Measurements from ENCODE around the gene SCN1B. TPM values are rescaled to one million over a fixed set of nuclear protein-coding genes. Genes with fewer than 3 reads are reported as not detected.

The SCN1B gene
- total and polyA plus RNA-seq, 2 of the 13 experiments (the other 11 are each of a cell fraction or from before 2014, with no cell fraction given), result 2.7 to 20.1 TPM

DNA sequence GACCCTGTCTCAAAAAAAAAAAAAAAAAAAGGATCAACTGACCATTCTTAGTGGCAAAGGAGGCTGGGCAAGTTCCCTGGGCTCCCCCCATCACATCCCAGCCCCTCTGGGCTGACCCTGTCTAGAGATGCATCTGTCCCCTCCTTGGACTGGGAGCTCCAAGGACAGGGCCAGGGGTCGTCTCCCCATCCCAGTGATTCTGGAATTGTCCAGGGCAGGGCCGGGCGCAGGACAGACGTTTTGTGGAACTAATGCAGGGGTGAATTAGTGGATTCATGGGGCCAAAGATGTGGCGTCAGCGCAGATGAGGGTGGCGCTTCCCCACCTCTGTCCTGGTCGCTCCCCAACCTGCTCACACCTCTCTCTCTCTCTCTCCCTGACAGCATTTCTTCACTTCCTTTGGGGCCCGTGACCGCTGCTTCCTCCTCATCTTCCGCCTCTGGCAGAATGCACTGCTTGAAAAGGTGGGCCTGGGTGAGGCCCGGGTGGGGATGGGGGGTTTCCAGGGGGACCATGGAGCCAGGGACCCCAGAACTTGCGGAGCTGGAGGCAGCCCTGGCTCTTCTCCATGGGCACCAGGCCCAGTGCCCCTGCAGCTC, 19.1 kb upstream of the SCN1B start:
- H3K27me3 ChIP-seq (ENCODE audit: control insufficient read depth in 1 of 2, insufficient read depth in 2 of 2, low read length in 2 of 2), result no peaks in the 10 kb centered on the region
- H4K20me1 ChIP-seq (ENCODE audit: insufficient read depth, low read length), result peaks cover 19% of the 10 kb centered on the region; the same call in 1 of the 2 replicates
- POLR2A ChIA-PET, result no interaction called here
- DNase-seq (ENCODE audit: low spot score), result no peak
- H3K4me1 ChIP-seq (ENCODE audit: insufficient read depth, low read length), result peaks cover 22% of the 10 kb centered on the region
- no TSS peak for BruUV-seq (replicated peaks)
- no peaks in the 10 kb centered on the region for H3K9me3 ChIP-seq (ENCODE audit: low read length)
- H3K9ac ChIP-seq (ENCODE audit: insufficient read depth, low read depth, low read length), result no peak overlapping the region
- FAIRE-seq, result no peak
- CTCF ChIA-PET (ENCODE audit: low intra/inter-chr PET ratio, low total read pairs), result interaction anchor here (3.4 kb wide), 1 partner anchor 38 kb away, joined by 99 read pairs; no protein-coding TSS in a partner anchor
- intact Hi-C loops (cut with micrococcal nuclease; ENCODE audit: unreplicated experiment) (no loop called here), in situ Hi-C loops (cut with HindIII; ENCODE audit: extremely low pct_ligation_motif_present, low pct_unique_long_range_greater_than_20kb) (loop anchor here (5.0 kb wide), 1 partner anchor 39 kb away; no protein-coding TSS in a partner anchor)
- peaks cover 4% of the 10 kb centered on the region for H3K79me2 ChIP-seq (ENCODE audit: insufficient read depth, low read length)
- H3K4me2 ChIP-seq (ENCODE audit: low read depth, low read length), result no peak overlapping the region
- no peak overlapping the region for H3K4me3 ChIP-seq (replicated peaks in 1 of 3; ENCODE audit: insufficient read depth in 1 of 3, low read depth in 2 of 3, low read length in 3 of 3)
- 96% methylated on average over 10 of the region's 13 CpGs for WGBS (ENCODE audit: low lambda C conversion rate)
- TF ChIP-seq POLR2A (IDR thresholded peaks at IDR 0.05; ENCODE audit: insufficient read depth in 1 of 2, low read depth in 2 of 2, low read length in 2 of 2) (0 out of 4 replicates have a peak, but pooled peaks of 1 of the 2 experiments have one; percentile 22), SOX6 (IDR thresholded peaks at IDR 0.05) (no peak), SOX6 (CRISPR knock-in tag; IDR thresholded peaks at IDR 0.05) (no peak)
- H2AFZ ChIP-seq (ENCODE audit: low read length), result no peak overlapping the region
- no peak for ATAC-seq
- peaks cover 26 to 59% of the 10 kb centered on the region in 2 experiments for H3K36me3 ChIP-seq (replicated peaks in 1 of 2; ENCODE audit: control insufficient read depth in 1 of 2, insufficient read depth in 2 of 2, low read length in 2 of 2)
- H3K27ac ChIP-seq (ENCODE audit: extremely low read length, insufficient read depth, low read length), result no peak overlapping the region

DNA sequence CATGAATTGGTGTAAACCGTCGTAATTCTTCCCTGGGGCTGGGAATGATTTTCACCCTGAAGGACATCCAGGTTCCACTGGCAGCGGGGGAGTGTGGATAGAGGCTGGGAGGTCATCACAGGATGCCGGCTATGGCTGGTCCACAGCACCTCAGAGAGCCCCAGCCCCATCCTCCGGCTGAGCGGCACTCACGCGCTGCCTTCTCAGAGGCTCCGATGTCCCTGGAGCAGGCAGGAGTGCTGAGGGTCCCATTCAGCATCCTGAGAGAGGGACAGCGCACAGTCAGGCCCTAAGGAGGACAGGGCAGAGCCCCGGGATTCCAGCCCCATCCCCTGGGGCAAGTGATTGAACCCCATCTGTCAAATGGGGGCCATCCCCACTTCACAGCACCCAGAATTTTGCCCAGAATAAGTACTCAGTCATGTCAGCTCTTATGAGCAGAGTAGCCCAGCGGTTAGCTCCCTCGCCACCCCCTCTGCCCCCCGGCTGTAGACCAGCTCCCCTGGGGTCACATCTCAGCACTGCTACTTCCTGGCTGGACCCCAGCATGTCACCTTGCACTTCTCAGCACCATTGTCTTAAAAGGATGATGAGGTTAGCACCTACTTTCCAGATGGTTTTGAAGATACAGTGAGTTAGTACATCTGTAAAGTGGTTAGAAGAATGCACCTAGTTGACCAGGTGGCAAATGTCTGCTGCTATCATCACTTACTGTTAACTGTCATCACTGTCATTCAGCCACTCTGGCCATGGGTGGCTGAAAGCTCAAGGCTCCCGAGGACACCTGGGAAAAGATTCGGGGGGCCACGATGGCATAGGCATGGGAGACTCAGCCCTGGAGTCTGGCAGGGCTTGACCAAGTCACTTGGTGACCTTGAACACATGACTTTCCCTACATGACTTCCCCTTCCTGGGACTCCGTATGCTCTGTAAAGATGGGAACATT, 18.3 kb upstream of the SCN1B start:
- Histone ChIP-seq H3K27me3 (ENCODE audit: control insufficient read depth in 1 of 2, insufficient read depth in 2 of 2, low read length in 2 of 2) (no peaks in the 10 kb centered on the region), H4K20me1 (ENCODE audit: insufficient read depth, low read length) (peaks cover 14% of the 10 kb centered on the region; the same call in 1 of the 2 replicates), H3K4me1 (ENCODE audit: insufficient read depth, low read length) (peaks cover 14% of the 10 kb centered on the region), H3K4me2 (ENCODE audit: low read depth, low read length) (no peak overlapping the region), H3K9me3 (ENCODE audit: low read length) (no peaks in the 10 kb centered on the region), H3K4me3 (replicated peaks in 1 of 3; ENCODE audit: insufficient read depth in 1 of 3, low read depth in 2 of 3, low read length in 3 of 3) (no peak overlapping the region), H3K79me2 (ENCODE audit: insufficient read depth, low read length) (no peaks in the 10 kb centered on the region), H2AFZ (ENCODE audit: low read length) (no peak overlapping the region), H3K36me3 (replicated peaks in 1 of 2; ENCODE audit: control insufficient read depth in 1 of 2, insufficient read depth in 2 of 2, low read length in 2 of 2) (peaks cover 25 to 59% of the 10 kb centered on the region in 2 experiments), H3K9ac (ENCODE audit: insufficient read depth, low read depth, low read length) (no peak overlapping the region), H3K27ac (ENCODE audit: extremely low read length, insufficient read depth, low read length) (no peak overlapping the region)
- CTCF ChIA-PET (ENCODE audit: low intra/inter-chr PET ratio, low total read pairs), result interaction anchor here (1.0 to 3.4 kb wide), 3 partner anchors 10 to 39 kb away, joined by 3 to 99 read pairs (median 4); no protein-coding TSS in a partner anchor
- intact Hi-C loops (cut with micrococcal nuclease; ENCODE audit: unreplicated experiment) (no loop called here), in situ Hi-C loops (cut with HindIII; ENCODE audit: extremely low pct_ligation_motif_present, low pct_unique_long_range_greater_than_20kb) (loop anchor here (5.0 kb wide), 1 partner anchor 40 kb away; no protein-coding TSS in a partner anchor)
- no peak for FAIRE-seq
- BruUV-seq (replicated peaks), result TSS peak; percentile 14
- WGBS (ENCODE audit: low lambda C conversion rate), result 94% methylated on average over 15 of the region's 18 CpGs
- POLR2A ChIA-PET, result no interaction called here
- TF ChIP-seq EHMT2 (IDR thresholded peaks at IDR 0.05; ENCODE audit: borderline replicate concordance, low read depth, low read length) (no peak), ZNF768 (CRISPR knock-in tag; IDR thresholded peaks at IDR 0.05) (peak; percentile 36; the same call in 1 of the 2 replicates), DR1 (CRISPR knock-in tag; IDR thresholded peaks at IDR 0.05) (no peak), POLR2G (IDR thresholded peaks at IDR 0.05; ENCODE audit: low read depth, low read length) (0 out of 2 replicates have a peak, but pooled peaks have one; percentile 40), ZBTB38 (CRISPR knock-in tag; IDR thresholded peaks at IDR 0.05) (0 out of 2 replicates have a peak, but pooled peaks have one; percentile 14), ATM (IDR thresholded peaks at IDR 0.05; ENCODE audit: borderline replicate concordance) (no peak), ZC3H4 (CRISPR knock-in tag; IDR thresholded peaks at IDR 0.05; ENCODE audit: borderline replicate concordance) (no peak), POLR2A (IDR thresholded peaks at IDR 0.05; ENCODE audit: insufficient read depth in 1 of 2, low read depth in 2 of 2, low read length in 2 of 2) (peak in 1 of 2 experiments; percentile 33; a peak in 1 of 4 replicates), ZNF720 (CRISPR knock-in tag; IDR thresholded peaks at IDR 0.05) (no peak)
- TF ChIP-seq, protein P1, sequence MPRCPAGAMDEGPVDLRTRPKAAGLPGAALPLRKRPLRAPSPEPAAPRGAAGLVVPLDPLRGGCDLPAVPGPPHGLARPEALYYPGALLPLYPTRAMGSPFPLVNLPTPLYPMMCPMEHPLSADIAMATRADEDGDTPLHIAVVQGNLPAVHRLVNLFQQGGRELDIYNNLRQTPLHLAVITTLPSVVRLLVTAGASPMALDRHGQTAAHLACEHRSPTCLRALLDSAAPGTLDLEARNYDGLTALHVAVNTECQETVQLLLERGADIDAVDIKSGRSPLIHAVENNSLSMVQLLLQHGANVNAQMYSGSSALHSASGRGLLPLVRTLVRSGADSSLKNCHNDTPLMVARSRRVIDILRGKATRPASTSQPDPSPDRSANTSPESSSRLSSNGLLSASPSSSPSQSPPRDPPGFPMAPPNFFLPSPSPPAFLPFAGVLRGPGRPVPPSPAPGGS (CRISPR knock-in tag; IDR thresholded peaks at IDR 0.05), result no peak
- no peak for DNase-seq (ENCODE audit: low spot score)
- ATAC-seq, result no peak
